Endothelial cell (in vitro differentiated cells): ENCODE data around the gene C1orf52. TPM values are rescaled to one million over a fixed set of nuclear protein-coding genes. Genes with fewer than 3 reads are reported as not detected.
"Not testable (repeated sequence)": the region's sequence is repeated elsewhere in the genome, so short reads cannot be mapped to it uniquely, and the experiment has no call there.

ENCODE experiments used
- DNase-seq: peaks from one replicate; pipeline ENCODE4 v3.0.0; 2021; ENCODE audit warnings: low spot score
- H3K27ac Mint-ChIP-seq: one replicate; pipeline ENCODE4 v1.8.0; 2021; ENCODE audit warnings: mixed read lengths, inconsistent platforms; ENCODE audit not compliant: unreplicated experiment
- H3K27me3 Mint-ChIP-seq: one replicate; pipeline ENCODE4 v1.8.0; 2021; ENCODE audit warnings: mild to moderate bottlenecking, moderate library complexity, mixed read lengths, inconsistent platforms; ENCODE audit not compliant: unreplicated experiment
- H3K36me3 Mint-ChIP-seq: one replicate; pipeline ENCODE4 v1.8.0; 2021; ENCODE audit warnings: mild to moderate bottlenecking, low read depth, mixed read lengths, inconsistent platforms; ENCODE audit not compliant: unreplicated experiment
- H3K4me1 Mint-ChIP-seq: one replicate; pipeline ENCODE4 v1.8.0; 2021; ENCODE audit warnings: mild to moderate bottlenecking, mixed read lengths, inconsistent platforms; ENCODE audit not compliant: unreplicated experiment
- H3K4me3 Mint-ChIP-seq: one replicate; pipeline ENCODE4 v1.8.0; 2021; ENCODE audit warnings: mild to moderate bottlenecking, mixed read lengths, inconsistent platforms; ENCODE audit not compliant: unreplicated experiment
- H3K9me3 Mint-ChIP-seq: one replicate; pipeline ENCODE4 v1.8.0; 2021; ENCODE audit warnings: mixed read lengths, inconsistent platforms; ENCODE audit not compliant: unreplicated experiment
- total RNA-seq: library from RNA; stranded (reverse); fragmentation: NEBNext Ultra II Directional; extraction: Animal tissue kit (Norgen Biotek cat#: 25700); gene quantifications from one replicate; pipeline ENCODE4 v1.2.1, GENCODE V29; 2021; ENCODE audit not compliant: unreplicated experiment
- TF ChIP-seq, protein P1 (sequence below): fragments of 200-600 bp; sonication (generic); IDR thresholded peaks from one replicate; pipeline ENCODE4 v1.5.0; 2021; ENCODE audit warnings: antibody characterized with exemption; ENCODE audit not compliant: unreplicated experiment

Gene C1orf52
- total RNA-seq, 1 donor from 2014 or later = 37.7 TPM

DNA sequence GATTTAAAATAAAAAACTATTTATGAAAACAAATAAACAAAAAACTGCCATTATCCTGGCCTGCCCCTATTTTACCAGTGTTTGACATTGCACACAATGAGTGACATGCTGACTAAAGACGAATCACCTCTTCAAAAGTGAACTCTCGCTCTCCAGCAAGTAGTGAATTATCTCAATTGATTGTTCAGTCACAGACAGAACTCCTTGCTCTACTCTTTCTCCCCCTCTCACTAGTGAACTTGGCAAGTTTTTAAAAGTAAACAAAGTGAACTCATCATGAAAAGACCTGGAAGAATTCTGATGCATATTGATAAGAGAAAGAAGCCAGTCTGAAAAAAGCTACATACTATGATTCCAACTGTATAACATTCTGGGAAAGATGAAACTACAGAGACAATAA is 4.7 kb upstream of the C1orf52 start:
- peaks cover 35% of the 10 kb centered on the region for H3K36me3 Mint-ChIP-seq
- TF ChIP-seq, protein P1, sequence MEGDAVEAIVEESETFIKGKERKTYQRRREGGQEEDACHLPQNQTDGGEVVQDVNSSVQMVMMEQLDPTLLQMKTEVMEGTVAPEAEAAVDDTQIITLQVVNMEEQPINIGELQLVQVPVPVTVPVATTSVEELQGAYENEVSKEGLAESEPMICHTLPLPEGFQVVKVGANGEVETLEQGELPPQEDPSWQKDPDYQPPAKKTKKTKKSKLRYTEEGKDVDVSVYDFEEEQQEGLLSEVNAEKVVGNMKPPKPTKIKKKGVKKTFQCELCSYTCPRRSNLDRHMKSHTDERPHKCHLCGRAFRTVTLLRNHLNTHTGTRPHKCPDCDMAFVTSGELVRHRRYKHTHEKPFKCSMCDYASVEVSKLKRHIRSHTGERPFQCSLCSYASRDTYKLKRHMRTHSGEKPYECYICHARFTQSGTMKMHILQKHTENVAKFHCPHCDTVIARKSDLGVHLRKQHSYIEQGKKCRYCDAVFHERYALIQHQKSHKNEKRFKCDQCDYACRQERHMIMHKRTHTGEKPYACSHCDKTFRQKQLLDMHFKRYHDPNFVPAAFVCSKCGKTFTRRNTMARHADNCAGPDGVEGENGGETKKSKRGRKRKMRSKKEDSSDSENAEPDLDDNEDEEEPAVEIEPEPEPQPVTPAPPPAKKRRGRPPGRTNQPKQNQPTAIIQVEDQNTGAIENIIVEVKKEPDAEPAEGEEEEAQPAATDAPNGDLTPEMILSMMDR = no peak
- peaks cover 5% of the 10 kb centered on the region for H3K4me1 Mint-ChIP-seq
- H3K27me3 Mint-ChIP-seq = no peaks in the 10 kb centered on the region
- peaks cover 6% of the 10 kb centered on the region for H3K9me3 Mint-ChIP-seq
- DNase-seq = no peak
- no peak overlapping the region for H3K27ac Mint-ChIP-seq
- H3K4me3 Mint-ChIP-seq = peak overlapping the region; percentile 7

DNA sequence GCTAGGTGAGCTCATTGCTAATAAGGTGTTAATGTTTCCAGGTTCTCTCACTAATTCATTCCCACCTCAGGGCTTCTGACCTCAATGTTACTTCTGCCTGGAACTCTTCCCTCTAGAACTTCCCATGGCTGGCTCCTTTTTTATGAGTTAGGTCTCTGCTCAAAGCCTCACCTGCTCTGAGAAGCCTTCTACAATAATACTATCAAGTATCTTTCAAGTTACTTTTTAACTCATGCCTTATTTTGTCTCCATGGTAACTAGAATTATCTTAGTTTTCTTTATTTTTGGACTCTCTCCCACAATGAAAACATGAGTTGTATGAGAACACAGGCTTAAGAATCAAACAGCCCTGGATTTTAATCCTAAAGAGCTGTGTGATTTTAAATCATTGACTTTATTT is 3.5 kb upstream of the C1orf52 start:
- no peak overlapping the region for H3K4me3 Mint-ChIP-seq
- no peak for DNase-seq
- H3K27ac Mint-ChIP-seq = no peak overlapping the region
- peaks cover 6% of the 10 kb centered on the region for H3K9me3 Mint-ChIP-seq
- TF ChIP-seq, protein P1 = no peak
- peaks cover 32% of the 10 kb centered on the region for H3K36me3 Mint-ChIP-seq
- peaks cover 10% of the 10 kb centered on the region for H3K4me1 Mint-ChIP-seq
- peaks cover 3% of the 10 kb centered on the region for H3K27me3 Mint-ChIP-seq

DNA sequence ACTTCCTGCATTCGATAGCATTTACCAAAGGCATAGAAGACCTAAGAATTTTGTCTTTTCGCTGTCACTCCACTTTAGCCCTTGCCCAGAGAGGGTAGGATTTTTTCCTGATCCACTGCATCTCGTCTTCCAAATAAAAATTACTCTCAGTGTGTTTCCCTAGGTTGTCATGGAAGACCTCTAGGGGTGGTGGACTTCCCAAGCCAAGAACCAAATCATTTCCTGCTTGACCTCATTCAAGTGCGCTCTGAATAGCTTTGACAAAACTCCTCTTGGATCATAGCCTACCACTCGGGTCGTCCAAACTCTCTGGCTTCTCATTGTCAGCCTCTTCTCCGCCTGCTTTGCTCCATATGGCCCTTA is 431 bp upstream of the C1orf52 start:
- DNase-seq = no peak

DNA sequence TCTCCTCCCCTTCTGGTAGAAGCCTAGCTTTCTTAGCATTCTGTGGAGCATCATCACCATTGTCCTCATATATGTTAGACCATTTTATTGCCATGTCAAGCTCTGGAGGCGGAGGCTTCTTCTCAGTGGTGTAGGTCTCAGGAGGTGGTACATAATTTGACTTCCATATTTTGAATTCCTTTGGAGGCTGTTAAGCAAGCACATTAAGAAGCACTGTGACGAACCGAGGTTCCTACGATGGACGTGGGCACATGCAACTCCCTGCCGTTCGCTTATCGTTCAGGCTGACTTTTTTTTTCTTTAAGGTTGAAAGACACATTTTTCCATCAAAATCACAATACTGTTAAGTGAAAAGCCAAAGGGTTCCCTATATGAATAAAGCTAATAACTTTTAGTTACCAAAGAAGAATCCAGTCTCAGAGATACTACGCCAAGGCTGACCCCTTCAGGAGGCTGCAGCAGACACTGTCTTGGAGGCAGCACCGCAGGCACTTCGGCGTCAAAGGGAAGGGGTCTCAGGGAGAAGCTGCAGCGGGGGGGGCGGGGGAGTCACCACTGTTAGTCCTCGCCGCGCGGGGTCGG is 835 bp downstream of the C1orf52 start:
- peaks cover 32% of the 10 kb centered on the region for H3K36me3 Mint-ChIP-seq
- peaks cover 6% of the 10 kb centered on the region for H3K9me3 Mint-ChIP-seq
- TF ChIP-seq, protein P1 = no peak
- peak overlapping the region; percentile 94 for H3K4me3 Mint-ChIP-seq
- H3K27me3 Mint-ChIP-seq = peaks cover 3% of the 10 kb centered on the region
- H3K27ac Mint-ChIP-seq = peak overlapping the region; percentile 2
- peaks cover 16% of the 10 kb centered on the region for H3K4me1 Mint-ChIP-seq
- DNase-seq = no peak

More for the DNA sequence above, 431 bp upstream of the C1orf52 start:
- Mint-ChIP-seq H3K36me3 (peaks cover 41% of the 10 kb centered on the region), H3K4me3 (peak overlapping the region; percentile 94), H3K27me3 (peaks cover 3% of the 10 kb centered on the region), H3K9me3 (peaks cover 6% of the 10 kb centered on the region), H3K4me1 (peaks cover 16% of the 10 kb centered on the region), H3K27ac (peak overlapping the region; percentile 96)
- TF ChIP-seq, protein P1 = peak; percentile 4

DNA sequence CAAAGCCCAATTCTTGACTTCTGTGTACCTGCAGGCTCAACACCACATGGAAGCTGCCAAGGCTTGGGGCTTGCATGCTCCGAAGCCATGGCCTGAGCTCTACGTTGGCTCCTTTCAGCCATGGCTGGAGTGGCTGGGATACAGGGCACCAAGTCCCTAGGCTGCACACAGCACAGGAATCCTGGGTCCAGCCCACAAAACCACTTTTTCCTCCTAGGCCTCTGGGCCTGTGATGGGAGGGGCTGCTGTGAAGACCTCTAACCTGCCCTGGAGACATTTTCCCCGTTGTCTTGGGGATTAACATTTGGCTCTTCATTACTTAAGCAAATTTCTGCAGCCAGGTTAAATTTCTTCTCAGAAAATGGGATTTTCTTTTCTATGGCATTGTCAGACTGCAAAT is 10.4 kb downstream of the C1orf52 start:
- H3K4me3 Mint-ChIP-seq = not testable (repeated sequence)

More for the DNA sequence above, 10.4 kb downstream of the C1orf52 start:
- H3K27ac Mint-ChIP-seq, H3K4me1 Mint-ChIP-seq, H3K9me3 Mint-ChIP-seq, H3K27me3 Mint-ChIP-seq, DNase-seq: not testable (repeated sequence)
- H3K36me3 Mint-ChIP-seq = peaks cover 25% of the 10 kb centered on the region
